GM23248 (cell line): ENCODE results near the gene LILRB3. TPM values are rescaled to one million over a fixed set of nuclear protein-coding genes. Genes with fewer than 3 reads are reported as not detected.
"Not testable (repeated sequence)": the region's sequence is repeated elsewhere in the genome, so short reads cannot be mapped to it uniquely, and the experiment has no call there.

Experiments used
- DNase-seq: peaks from one replicate; pipeline ENCODE4 v3.0.0-alpha.2; 2015
- H2AFZ ChIP-seq: fragments of 200-600 bp; sonication (generic); 2 replicates; pipeline ENCODE4 v1.6.1; 2016; ENCODE audit warnings: antibody characterized with exemption
- H3F3A ChIP-seq: fragments of 200-600 bp; sonication (generic); 2 replicates; pipeline ENCODE4 v1.6.1; 2016; ENCODE audit warnings: mild to moderate bottlenecking, antibody characterized with exemption, mixed run types; ENCODE audit not compliant: insufficient read depth
- H3K27ac ChIP-seq: fragments of 200-600 bp; sonication (generic); 2 replicates; pipeline ENCODE4 v1.5.1; 2016; ENCODE audit warnings: mild to moderate bottlenecking
- H3K27me3 ChIP-seq: fragments of 200-600 bp; sonication (generic); replicated peaks from 2 replicates; pipeline ENCODE4 v1.6.1; 2016; ENCODE audit warnings: mild to moderate bottlenecking; ENCODE audit not compliant: insufficient read depth
- H3K36me3 ChIP-seq: fragments of 200-600 bp; sonication (generic); 2 replicates; pipeline ENCODE4 v1.6.1; 2016; ENCODE audit warnings: low read depth, mild to moderate bottlenecking
- H3K4me1 ChIP-seq: fragments of 200-600 bp; sonication (generic); 2 replicates; pipeline ENCODE4 v1.6.1; 2016; ENCODE audit warnings: mild to moderate bottlenecking; ENCODE audit not compliant: insufficient read depth
- H3K4me2 ChIP-seq: fragments of 200-600 bp; sonication (generic); one replicate; pipeline ENCODE4 v1.6.1; 2016; ENCODE audit warnings: mild to moderate bottlenecking; ENCODE audit not compliant: unreplicated experiment
- H3K4me3 ChIP-seq: fragments of 200-600 bp; sonication (generic); 2 replicates; pipeline ENCODE4 v1.5.1; 2016; ENCODE audit warnings: mild to moderate bottlenecking
- H3K79me2 ChIP-seq: fragments of 200-600 bp; sonication (generic); 2 replicates; pipeline ENCODE4 v1.6.1; 2016; ENCODE audit warnings: mild to moderate bottlenecking; ENCODE audit not compliant: insufficient read depth
- H3K9ac ChIP-seq: fragments of 200-600 bp; sonication (generic); 2 replicates; pipeline ENCODE4 v1.6.1; 2016; ENCODE audit warnings: mild to moderate bottlenecking
- H3K9me2 ChIP-seq: fragments of 200-600 bp; sonication (generic); 2 replicates; pipeline ENCODE4 v1.6.1; 2016; ENCODE audit warnings: mixed run types, mild to moderate bottlenecking, moderate library complexity; ENCODE audit not compliant: insufficient read depth
- H3K9me3 ChIP-seq: fragments of 200-600 bp; sonication (generic); one replicate; pipeline ENCODE4 v1.6.1; 2017; ENCODE audit warnings: low read depth
- H4K20me1 ChIP-seq: fragments of 200-600 bp; sonication (generic); 2 replicates; pipeline ENCODE4 v1.6.0; 2016; ENCODE audit not compliant: insufficient read depth
- EZH2 ChIP-seq: fragments of 200-600 bp; sonication (generic); IDR thresholded peaks from 2 replicates; pipeline ENCODE4 v1.6.1; 2018; ENCODE audit warnings: antibody characterized with exemption, mild to moderate bottlenecking; ENCODE audit not compliant: insufficient read depth, poor library complexity, severe bottlenecking
- EZH2phosphoT487 ChIP-seq: fragments of 200-600 bp; sonication (generic); IDR thresholded peaks from 2 replicates; pipeline ENCODE4 v1.6.1; 2018; ENCODE audit warnings: antibody characterized with exemption, moderate library complexity, mild to moderate bottlenecking, low read depth; ENCODE audit not compliant: insufficient read depth
- WGBS, 2 experiments: methylation state at CpG; one replicate each; pipeline ENCODE4 v1.1.6; 2015 to 2017; ENCODE audit warnings: low lambda C conversion rate in 2 of 2, low coverage in 1 of 2; ENCODE audit errors: missing lambda C conversion rate in 2 of 2; 5-methylcytosine and 5-hydroxymethylcytosine counted together
- in situ Hi-C: fragments of 300-500 bp; cut with MboI; formaldehyde crosslinking; loops from 2 replicates; pipeline ENCODE4 v1.15.0; 2020
- polyA plus RNA-seq: library from polyadenylated mRNA; unstranded; fragments of >200 nt; fragmentation: Nextera tagmentation; extraction: Ambion mirVana; gene quantifications from 2 replicates; pipeline ENCODE4 v1.2.1, GENCODE V29; 2016
- total RNA-seq: library from RNA; depleted of rRNA; stranded (reverse); fragments of >200 nt; shearing (Covaris generic); gene quantifications from 2 replicates; pipeline ENCODE4 v1.2.3, GENCODE V29; 2014

The LILRB3 gene
- total and polyA plus RNA-seq, 2 experiments from 2014 or later: 0.53 TPM; not detected in 1

- H3K36me3 ChIP-seq: no peaks in the 10 kb centered on the region
- H3K27ac ChIP-seq: no peak overlapping the region
- no peaks in the 10 kb centered on the region for H3K9me2 ChIP-seq
- peaks cover 13% of the 10 kb centered on the region; the same call in 1 of the 2 replicates for H3K27me3 ChIP-seq
- no peaks in the 10 kb centered on the region for H3K4me1 ChIP-seq
- no peak overlapping the region for H2AFZ ChIP-seq
- no peaks in the 10 kb centered on the region for H3F3A ChIP-seq
- WGBS, 2 experiments: 75% methylated on average over 20 of the region's 20 CpGs
- H4K20me1 ChIP-seq: no peaks in the 10 kb centered on the region
- TF ChIP-seq EZH2 (no peak), EZH2phosphoT487 (no peak)
- no peak overlapping the region for H3K4me3 ChIP-seq
- no peak for DNase-seq
- no peak overlapping the region for H3K9ac ChIP-seq
- in situ Hi-C loops: no loop called here
- no peaks in the 10 kb centered on the region for H3K79me2 ChIP-seq
- H3K4me2 ChIP-seq: no peak overlapping the region
- no peaks in the 10 kb centered on the region for H3K9me3 ChIP-seq
Observed at GRCh38 chr19:54247106-54247930, 24.5 kb upstream of the LILRB3 start.

GRCh38 chr19:54245936-54246335, 23.1 kb upstream of the LILRB3 start:
- DNase-seq: no peak
- Histone ChIP-seq H3K27ac (no peak overlapping the region), H3K36me3 (no peaks in the 10 kb centered on the region), H4K20me1 (no peaks in the 10 kb centered on the region), H3K9me3 (no peaks in the 10 kb centered on the region), H3K4me3 (no peak overlapping the region), H3K9ac (no peak overlapping the region), H3K9me2 (no peaks in the 10 kb centered on the region), H3K27me3 (peaks cover 13% of the 10 kb centered on the region; the same call in 1 of the 2 replicates), H3F3A (no peaks in the 10 kb centered on the region), H3K4me1 (no peaks in the 10 kb centered on the region), H3K79me2 (no peaks in the 10 kb centered on the region), H2AFZ (no peak overlapping the region), H3K4me2 (no peak overlapping the region)
- TF ChIP-seq EZH2 (no peak), EZH2phosphoT487 (no peak)
- WGBS, 2 experiments: 28 to 47% methylated on average over 3 of the region's 3 CpGs
- in situ Hi-C loops: no loop called here

GRCh38 chr19:54243809-54244208, 21.0 kb upstream of the LILRB3 start:
- H3K27ac ChIP-seq, H3K9me2 ChIP-seq, H3K4me1 ChIP-seq, DNase-seq, H3K4me3 ChIP-seq, H3K79me2 ChIP-seq, H4K20me1 ChIP-seq, in situ Hi-C loops, H3K9ac ChIP-seq, H2AFZ ChIP-seq, H3K36me3 ChIP-seq, H3K9me3 ChIP-seq, H3K4me2 ChIP-seq, H3F3A ChIP-seq, H3K27me3 ChIP-seq: not testable (repeated sequence)
- WGBS, 2 experiments: 58 to 72% methylated on average over 4 to 7 of the region's 8 CpGs

GRCh38 chr19:54242646-54243045, 19.8 kb upstream of the LILRB3 start, which contains the start of gene LILRA6:
Gene LILRA6, minus strand, starts transcription at chr19:54242790.
- H3K4me2 ChIP-seq, H3K79me2 ChIP-seq, H3K9me2 ChIP-seq, H3F3A ChIP-seq, H2AFZ ChIP-seq, H3K27ac ChIP-seq, H3K36me3 ChIP-seq, DNase-seq, H3K27me3 ChIP-seq, H3K4me1 ChIP-seq, H3K9ac ChIP-seq, H4K20me1 ChIP-seq, H3K4me3 ChIP-seq, in situ Hi-C loops, H3K9me3 ChIP-seq: not testable (repeated sequence)
- WGBS, 2 experiments: 30 to 38% methylated on average over 3 to 6 of the region's 6 CpGs

- H4K20me1 ChIP-seq, H3K27ac ChIP-seq, H3F3A ChIP-seq, H3K27me3 ChIP-seq, H3K9me3 ChIP-seq, H2AFZ ChIP-seq, H3K79me2 ChIP-seq, H3K9me2 ChIP-seq, H3K9ac ChIP-seq, in situ Hi-C loops, H3K36me3 ChIP-seq, H3K4me2 ChIP-seq, H3K4me1 ChIP-seq, H3K4me3 ChIP-seq, DNase-seq: not testable (repeated sequence)
- WGBS, 2 experiments: 0 to 31% methylated on average over 1 to 3 of the region's 4 CpGs
Observed at GRCh38 chr19:54242234-54242633, 19.4 kb upstream of the LILRB3 start.

GRCh38 chr19:54240372-54241336, 17.8 kb upstream of the LILRB3 start:
- WGBS, 2 experiments: 23 to 26% methylated on average over 15 to 17 of the region's 22 CpGs
- H3F3A ChIP-seq, H3K9ac ChIP-seq, DNase-seq, H3K9me3 ChIP-seq, H2AFZ ChIP-seq, H3K9me2 ChIP-seq, H3K27ac ChIP-seq, in situ Hi-C loops, H4K20me1 ChIP-seq, H3K4me3 ChIP-seq, H3K4me1 ChIP-seq, H3K79me2 ChIP-seq, H3K4me2 ChIP-seq, H3K36me3 ChIP-seq, H3K27me3 ChIP-seq: not testable (repeated sequence)
